22Rv1 (cell line): ENCODE results near the gene PC.
A peak's percentile ranks its signal among the peaks of the same experiment; 100 is the strongest.

Source experiments
- H3K27ac ChIP-seq: fragments of 450-650 bp; 2 replicates; pipeline ENCODE4 v1.5.1; 2017
- CTCF ChIP-seq: fragments of 450-650 bp; IDR thresholded peaks from 2 replicates; pipeline ENCODE4 v1.5.1; 2017; ENCODE audit warnings: mild to moderate bottlenecking
- ZFX ChIP-seq: fragments of 450-650 bp; IDR thresholded peaks from 2 replicates; pipeline ENCODE4 v1.6.1; 2017; ENCODE audit warnings: antibody characterized with exemption, borderline replicate concordance

PC gene

GRCh38 chr11:66958956-66959274, 732 bp upstream of the PC start:
- H3K27ac ChIP-seq = peak overlapping the region; percentile 74
- TF ChIP-seq ZFX (no peak), CTCF (no peak)

- TF ChIP-seq ZFX (no peak), CTCF (no peak)
- H3K27ac ChIP-seq = peak overlapping the region; percentile 74
These were observed 282 bp downstream of the PC start for GRCh38 chr11:66957971-66958231.

GRCh38 chr11:66956689-66957290, 1.4 kb downstream of the PC start:
- no peak overlapping the region for H3K27ac ChIP-seq

GRCh38 chr11:66953081-66953833, 4.9 kb downstream of the PC start:
- no peak for TF ChIP-seq ZFX
- no peak for TF ChIP-seq CTCF
- no peak overlapping the region for H3K27ac ChIP-seq

More at GRCh38 chr11:66956689-66957290, 1.4 kb downstream of the PC start:
- TF ChIP-seq CTCF = no peak
- no peak for TF ChIP-seq ZFX

GRCh38 chr11:66951927-66952337, 6.3 kb downstream of the PC start:
- TF ChIP-seq CTCF = no peak
- TF ChIP-seq ZFX = no peak
- no peak overlapping the region for H3K27ac ChIP-seq

GRCh38 chr11:66951135-66951534, 7.0 kb downstream of the PC start:
- TF ChIP-seq ZFX (no peak), CTCF (no peak)
- no peak overlapping the region for H3K27ac ChIP-seq

GRCh38 chr11:66950112-66950535, 8.1 kb downstream of the PC start:
- peak overlapping the region; percentile 49 for H3K27ac ChIP-seq
- no peak for TF ChIP-seq ZFX
- no peak for TF ChIP-seq CTCF
